Panc1 (cell line): Measurements from ENCODE around the gene RHOA. TPM values are rescaled to one million over a fixed set of nuclear protein-coding genes. Genes with fewer than 3 reads are reported as not detected.

ENCODE experiments used
- ATAC-seq: fragments of 200-7000 bp; cut with Tn5 transposase; 2 replicates; pipeline ENCODE4 v1.9.1; 2020; ENCODE audit warnings: mild to moderate bottlenecking, moderate library complexity
- BruUV-seq: library from RNA; stranded (reverse); fragments of 400-500 nt; replicated peaks from 2 replicates; lab custom pipeline; 2021; lab: Mats Ljungman, UMichigan
- CTCF ChIA-PET: fragments of 300-600 bp; sonication (Branson Sonifier 250); formaldehyde crosslinking; loops from one replicate; lab custom pipeline; 2022; ENCODE audit warnings: antibody characterized with exemption; lab: Charles Lee
- POLR2A ChIA-PET: fragments of 300-600 bp; sonication (Branson Sonifier 250); formaldehyde crosslinking; loops from one replicate; lab custom pipeline; 2022; ENCODE audit warnings: antibody characterized with exemption; lab: Charles Lee
- DNase-seq: peaks from one replicate; pipeline ENCODE4 v3.0.0-alpha.2; 2010; ENCODE audit warnings: low read depth, low spot score
- H3K27ac ChIP-seq: 2 replicates; pipeline ENCODE4 v1.5.1; 2011; ENCODE audit warnings: mild to moderate bottlenecking, low read length, inconsistent platforms
- H3K27me3 ChIP-seq: fragments of 200-500 bp; sonication (Bioruptor generic); 2 replicates; pipeline ENCODE4 v1.6.0; 2014; ENCODE audit warnings: low read length, inconsistent platforms; ENCODE audit not compliant: control insufficient read depth, insufficient read depth
- H3K36me3 ChIP-seq: fragments of 200-500 bp; sonication (Bioruptor generic); 2 replicates; pipeline ENCODE4 v1.5.1; 2014; ENCODE audit warnings: inconsistent platforms, mild to moderate bottlenecking, low read length, moderate library complexity; ENCODE audit not compliant: control insufficient read depth, insufficient read depth
- H3K4me1 ChIP-seq: 2 replicates; pipeline ENCODE4 v1.5.1; 2011; ENCODE audit warnings: inconsistent platforms, mild to moderate bottlenecking, low read length, moderate library complexity; ENCODE audit not compliant: control insufficient read depth, insufficient read depth
- H3K4me3 ChIP-seq, 2 experiments: 2 replicates each; pipeline ENCODE4 v1.5.1; 2011 to 2012; ENCODE audit warnings: low read depth in 2 of 2, low read length in 2 of 2, mild to moderate bottlenecking in 2 of 2, inconsistent platforms in 1 of 2, moderate library complexity in 1 of 2
- H3K9me3 ChIP-seq: fragments of 200-500 bp; sonication (Bioruptor generic); 2 replicates; pipeline ENCODE4 v1.5.1; 2014; ENCODE audit warnings: low read depth, mild to moderate bottlenecking, inconsistent platforms, low read length, moderate library complexity; ENCODE audit not compliant: control insufficient read depth, insufficient read depth
- POLR2AphosphoS5 ChIP-seq: IDR thresholded peaks from 2 replicates; pipeline ENCODE4 v1.6.1; 2012; ENCODE audit warnings: mild to moderate bottlenecking, low read depth, low read length, moderate library complexity
- REST ChIP-seq, 2 experiments: IDR thresholded peaks; 2 replicates each; pipeline ENCODE4 v1.6.1; 2011 to 2012; ENCODE audit warnings: low read depth in 2 of 2, control low read depth in 1 of 2, low read length in 1 of 2, mild to moderate bottlenecking in 1 of 2, moderate library complexity in 1 of 2; ENCODE audit not compliant: insufficient read depth in 1 of 2
- SIN3A ChIP-seq: IDR thresholded peaks from 2 replicates; pipeline ENCODE4 v1.6.1; 2012; ENCODE audit warnings: low read depth, mild to moderate bottlenecking, low read length, moderate library complexity, borderline replicate concordance; ENCODE audit not compliant: insufficient read depth
- TCF7L2 ChIP-seq: IDR thresholded peaks from 2 replicates; pipeline ENCODE4 v1.6.1; 2011; ENCODE audit warnings: mild to moderate bottlenecking, low read depth, low read length, inconsistent platforms
- in situ Hi-C: cut with HindIII; loops from 2 replicates; pipeline ENCODE4 v1.10.0; 2016; ENCODE audit warnings: low sequenced_read_pairs, low pct_unique_long_range_greater_than_20kb
- intact Hi-C: fragments of 100-400 bp; cut with micrococcal nuclease; formaldehyde crosslinking; loops from one replicate; pipeline ENCODE4 v1.10.0; 2022; ENCODE audit not compliant: unreplicated experiment
- total RNA-seq: library from RNA; stranded (reverse); gene quantifications from one replicate; pipeline ENCODE4 v1.2.1, GENCODE V29; 2021; ENCODE audit not compliant: unreplicated experiment
- TF ChIP-seq, protein P1 (sequence below): fragments of 450-650 bp; IDR thresholded peaks from 2 replicates; pipeline ENCODE4 v1.5.1; 2017; ENCODE audit warnings: mild to moderate bottlenecking

RHOA gene
- total RNA-seq, 1 experiment from 2014 or later, result 296 TPM

GRCh38 chr3:49352890-49353421, 58.8 kb downstream of the RHOA start:
- DNase-seq (no peak), ATAC-seq (no peak)
- BruUV-seq, result no TSS peak
- POLR2A ChIA-PET, result no interaction called here
- Histone ChIP-seq H3K9me3 (no peaks in the 10 kb centered on the region), H3K36me3 (no peaks in the 10 kb centered on the region; the same call in 1 of the 2 replicates), H3K27ac (no peak overlapping the region), H3K4me3 (no peak overlapping the region), H3K4me1 (no peaks in the 10 kb centered on the region), H3K27me3 (no peaks in the 10 kb centered on the region)
- CTCF ChIA-PET, result interaction anchor here (0.5 kb wide), 1 partner anchor 220 kb away, joined by 3 read pairs; no protein-coding TSS in a partner anchor
- in situ Hi-C loops (no loop called here), intact Hi-C loops (no loop called here)
- no peak for TF ChIP-seq POLR2AphosphoS5
- no peak for TF ChIP-seq TCF7L2
- no peak for TF ChIP-seq REST (IDR thresholded peaks at IDR 0.05; ENCODE audit: insufficient read depth in 1 of 2, low read depth in 2 of 2, low read length in 1 of 2)
- TF ChIP-seq, protein P1, sequence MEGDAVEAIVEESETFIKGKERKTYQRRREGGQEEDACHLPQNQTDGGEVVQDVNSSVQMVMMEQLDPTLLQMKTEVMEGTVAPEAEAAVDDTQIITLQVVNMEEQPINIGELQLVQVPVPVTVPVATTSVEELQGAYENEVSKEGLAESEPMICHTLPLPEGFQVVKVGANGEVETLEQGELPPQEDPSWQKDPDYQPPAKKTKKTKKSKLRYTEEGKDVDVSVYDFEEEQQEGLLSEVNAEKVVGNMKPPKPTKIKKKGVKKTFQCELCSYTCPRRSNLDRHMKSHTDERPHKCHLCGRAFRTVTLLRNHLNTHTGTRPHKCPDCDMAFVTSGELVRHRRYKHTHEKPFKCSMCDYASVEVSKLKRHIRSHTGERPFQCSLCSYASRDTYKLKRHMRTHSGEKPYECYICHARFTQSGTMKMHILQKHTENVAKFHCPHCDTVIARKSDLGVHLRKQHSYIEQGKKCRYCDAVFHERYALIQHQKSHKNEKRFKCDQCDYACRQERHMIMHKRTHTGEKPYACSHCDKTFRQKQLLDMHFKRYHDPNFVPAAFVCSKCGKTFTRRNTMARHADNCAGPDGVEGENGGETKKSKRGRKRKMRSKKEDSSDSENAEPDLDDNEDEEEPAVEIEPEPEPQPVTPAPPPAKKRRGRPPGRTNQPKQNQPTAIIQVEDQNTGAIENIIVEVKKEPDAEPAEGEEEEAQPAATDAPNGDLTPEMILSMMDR, result no peak
- TF ChIP-seq SIN3A, result no peak

DNA sequence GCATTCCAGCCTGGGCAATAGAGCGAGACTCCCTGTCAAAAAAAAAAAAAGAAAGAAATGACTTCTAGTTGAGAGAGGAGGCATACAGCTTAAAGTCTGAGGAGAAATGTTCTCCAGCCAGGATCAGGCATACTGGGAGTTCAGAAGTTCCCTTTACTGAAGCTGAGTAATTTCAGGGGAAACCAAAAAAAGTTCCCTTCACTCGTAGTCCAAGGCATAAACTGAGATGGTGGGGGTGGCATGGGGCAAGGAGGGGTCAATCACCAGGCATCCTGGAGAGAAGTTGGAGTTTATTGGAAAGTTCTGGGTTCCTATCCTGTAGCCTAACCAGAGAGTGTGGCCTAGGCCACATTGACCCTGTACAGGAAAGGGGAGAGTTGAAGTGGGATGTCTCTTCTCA, 59.5 kb downstream of the RHOA start:
- intact Hi-C loops (no loop called here), in situ Hi-C loops (no loop called here)
- CTCF ChIA-PET, result no interaction called here
- DNase-seq, result no peak
- no TSS peak for BruUV-seq
- no peaks in the 10 kb centered on the region for H3K9me3 ChIP-seq
- no peak overlapping the region for H3K4me3 ChIP-seq
- no peaks in the 10 kb centered on the region for H3K27me3 ChIP-seq
- no peaks in the 10 kb centered on the region for H3K4me1 ChIP-seq
- H3K36me3 ChIP-seq, result no peaks in the 10 kb centered on the region
- H3K27ac ChIP-seq, result no peak overlapping the region
- ATAC-seq, result no peak
- TF ChIP-seq TCF7L2 (no peak), REST (IDR thresholded peaks at IDR 0.05; ENCODE audit: insufficient read depth in 1 of 2, low read depth in 2 of 2, low read length in 1 of 2) (no peak), SIN3A (no peak), POLR2AphosphoS5 (no peak)
- TF ChIP-seq, protein P1, result no peak
- POLR2A ChIA-PET, result interaction anchor here (0.5 kb wide), 1 partner anchor 1726 kb away, joined by 4 read pairs; no protein-coding TSS in a partner anchor
